Measurements from ENCODE around the gene RTL1.

GRCh38 chr14:100893760-100894159, 9.8 kb downstream of the RTL1 start:
- TF ChIP-seq EZH2 (IDR thresholded peaks at IDR 0.05; ENCODE audit: borderline replicate concordance, low read depth, low read length, severe bottlenecking): no peak
- no peak for TF ChIP-seq CTCF (IDR thresholded peaks at IDR 0.05; ENCODE audit: borderline replicate concordance, extremely low read depth, low read length, poor library complexity, severe bottlenecking)

Data from DND-41 (cell line).